Dermis microvascular lymphatic vessel endothelial cell (primary cell): ENCODE data around the gene MYH13. TPM values are rescaled to one million over a fixed set of nuclear protein-coding genes. Genes with fewer than 3 reads are reported as not detected.
"Not testable (repeated sequence)": the region's sequence is repeated elsewhere in the genome, so short reads cannot be mapped to it uniquely, and the experiment has no call there.

ENCODE experiments used
- DNase-seq, 2 donors: peaks; one replicate each; pipeline versions ENCODE4 v3.0.0 to v3.0.0-alpha.2; 2010; ENCODE audit warnings: low read depth in 2 of 2
- total RNA-seq: library from RNA; depleted of rRNA; stranded (reverse); fragments of >200 nt; gene quantifications from 2 replicates; pipeline ENCODE4 v1.2.1, GENCODE V29; 2014

MYH13 gene
- total RNA-seq, 1 donor from 2014 or later: not detected

DNA sequence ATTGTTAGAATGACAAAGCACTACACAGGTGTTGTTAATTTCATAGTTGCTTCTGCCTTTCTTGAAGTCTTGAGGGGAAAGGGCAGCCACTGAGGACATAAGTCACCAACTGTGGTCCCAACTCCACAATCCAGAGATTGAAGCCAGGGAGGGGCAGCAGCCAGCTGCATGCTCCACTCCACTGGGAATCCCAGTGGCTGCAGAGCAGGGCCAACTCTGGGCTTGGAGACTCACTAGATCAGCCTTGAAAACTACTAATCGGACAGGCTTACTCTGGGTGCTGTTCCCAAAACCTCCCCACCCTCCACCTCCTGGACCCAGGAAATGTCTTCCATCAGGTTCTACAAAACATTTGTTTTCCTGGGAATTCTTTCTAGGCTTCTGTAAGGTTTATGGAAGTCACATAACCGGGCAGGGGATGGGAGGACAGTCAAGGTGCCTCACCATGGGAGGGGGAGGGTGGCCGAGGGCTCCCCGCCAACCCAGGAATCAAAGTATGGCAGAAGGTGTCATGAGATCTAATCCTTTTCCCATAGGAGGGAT lies 68.0 kb downstream of the MYH13 start:
- DNase-seq: no peak

GRCh38 chr17:10297691-10298090 lies 75.1 kb downstream of the MYH13 start:
- no peak for DNase-seq

GRCh38 chr17:10295728-10296343 lies 77.0 kb downstream of the MYH13 start:
- peak; percentile 36 to 47 for DNase-seq

DNA sequence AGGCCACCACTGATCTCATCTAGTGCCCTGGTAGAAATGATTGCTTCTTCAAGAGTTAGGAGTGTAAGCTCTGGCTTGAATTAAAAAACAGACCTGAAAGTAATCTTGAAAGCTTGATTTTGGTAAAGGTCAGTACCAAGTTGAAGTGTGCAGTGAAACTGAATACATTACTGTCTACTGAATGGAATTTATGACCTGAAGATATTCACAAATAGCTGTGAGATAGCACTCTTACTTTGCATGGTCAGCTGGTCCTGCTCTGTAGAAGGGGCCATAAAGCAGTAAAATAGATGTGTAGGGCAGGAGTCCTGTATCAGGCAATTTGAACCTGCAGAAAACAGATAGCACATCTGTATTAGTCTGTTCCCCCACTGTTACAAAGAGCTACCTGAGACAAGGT lies 78.6 kb downstream of the MYH13 start:
- DNase-seq: no peak

- no peak for DNase-seq
Measured at GRCh38 chr17:10292057-10292937, 80.5 kb downstream of the MYH13 start.

DNA sequence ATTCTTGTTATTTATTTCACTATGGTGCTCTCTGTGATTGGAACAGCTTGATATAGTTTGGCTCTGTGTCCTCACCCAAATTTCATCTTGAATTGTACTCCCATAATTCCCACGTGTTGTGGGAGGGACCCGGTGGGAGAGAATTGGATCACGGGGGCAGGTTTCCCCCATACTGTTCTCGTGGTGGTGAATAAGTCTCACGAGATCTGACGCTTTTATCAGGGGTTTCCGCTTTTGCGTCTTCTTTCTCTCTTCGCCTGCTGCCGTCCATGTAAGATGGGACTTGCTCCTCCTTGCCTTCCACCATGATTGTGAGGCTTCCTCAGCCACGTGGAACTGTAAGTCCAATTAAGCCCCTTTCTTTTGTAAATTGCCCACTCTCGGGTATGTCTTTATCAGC lies 81.2 kb downstream of the MYH13 start:
- not testable (repeated sequence) for DNase-seq

DNA sequence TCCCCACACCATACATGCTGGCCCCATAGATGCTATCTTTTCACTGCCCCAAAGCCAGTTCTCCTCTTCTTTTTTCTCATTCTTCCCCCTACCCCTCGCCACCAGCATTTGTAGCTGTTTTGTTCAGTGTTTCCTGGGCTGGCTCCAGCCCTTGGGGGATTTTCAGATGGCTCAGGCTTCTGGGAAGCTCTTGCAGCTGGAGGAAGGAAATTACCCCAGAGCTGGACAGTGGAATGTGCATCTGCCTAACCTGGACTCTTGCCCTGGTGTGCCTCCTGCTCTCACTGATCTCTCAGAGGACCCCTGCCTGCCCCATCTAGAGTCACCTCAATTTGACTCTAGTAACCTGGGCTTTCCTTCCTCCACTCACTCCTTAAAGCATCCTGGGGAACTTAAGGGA lies 82.8 kb downstream of the MYH13 start:
- DNase-seq: peak in 1 of 2 donors; percentile 23

DNA sequence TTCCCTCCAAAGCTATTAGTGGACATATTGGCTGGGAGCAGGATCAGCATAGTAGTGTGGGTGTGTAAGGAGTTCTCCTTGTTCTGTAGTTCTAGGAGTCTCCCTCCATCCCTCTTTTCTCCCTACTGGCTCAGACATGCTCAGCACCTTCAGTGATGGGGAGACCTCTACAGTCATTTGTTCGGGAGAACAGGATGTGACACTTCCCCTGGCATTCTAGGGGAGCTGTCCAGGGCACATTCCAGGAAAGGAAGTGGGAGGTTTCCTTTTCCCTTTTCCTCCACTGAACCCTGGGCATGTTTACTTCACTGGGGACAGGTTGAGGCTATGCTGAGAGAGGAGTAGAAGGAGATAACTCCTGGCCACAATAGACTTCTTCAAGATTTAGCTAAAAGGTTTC lies 86.5 kb downstream of the MYH13 start:
- DNase-seq: no peak

- no peak for DNase-seq
Measured at GRCh38 chr17:10285896-10286295, 86.9 kb downstream of the MYH13 start.

DNA sequence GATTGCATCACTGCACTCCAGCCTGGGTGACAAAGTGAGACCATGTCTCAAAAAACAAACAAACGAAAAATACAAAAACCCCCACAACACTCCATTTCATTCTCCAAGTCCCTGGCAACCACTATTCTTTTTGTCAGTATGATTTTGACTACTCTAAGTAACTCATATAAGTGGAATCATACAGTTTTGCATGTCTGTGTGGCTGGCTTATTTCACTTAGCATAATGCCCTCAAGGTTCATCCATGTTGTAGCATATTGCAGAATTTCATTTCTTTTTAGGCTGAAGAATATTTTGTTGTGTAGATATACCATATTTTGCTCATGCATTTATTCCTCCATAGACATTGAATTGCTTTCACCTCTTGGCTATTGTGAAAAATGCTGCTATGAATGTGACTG lies 92.7 kb downstream of the MYH13 start:
- DNase-seq: no peak

DNA sequence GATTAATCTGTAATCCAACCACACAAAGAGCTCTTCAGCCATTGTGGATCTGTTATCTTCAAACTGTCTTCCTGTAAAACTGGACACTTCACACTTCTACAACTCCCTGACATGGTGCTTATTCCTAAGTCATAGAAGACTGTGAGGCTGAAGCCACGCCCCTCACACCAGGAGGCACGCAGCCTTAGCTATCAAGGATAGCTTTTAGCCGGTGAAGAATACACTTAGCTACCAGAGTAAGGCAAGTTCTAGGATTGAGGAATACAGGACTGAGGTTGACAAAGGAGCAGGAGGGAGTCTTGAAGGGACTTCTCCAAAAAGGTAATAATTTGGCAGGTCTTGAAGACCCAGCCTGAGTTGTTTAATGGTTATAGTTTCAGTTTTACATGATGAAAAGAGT lies 94.6 kb downstream of the MYH13 start:
- DNase-seq: no peak

- no peak for DNase-seq
Measured at GRCh38 chr17:10276436-10276835, 96.4 kb downstream of the MYH13 start.

DNA sequence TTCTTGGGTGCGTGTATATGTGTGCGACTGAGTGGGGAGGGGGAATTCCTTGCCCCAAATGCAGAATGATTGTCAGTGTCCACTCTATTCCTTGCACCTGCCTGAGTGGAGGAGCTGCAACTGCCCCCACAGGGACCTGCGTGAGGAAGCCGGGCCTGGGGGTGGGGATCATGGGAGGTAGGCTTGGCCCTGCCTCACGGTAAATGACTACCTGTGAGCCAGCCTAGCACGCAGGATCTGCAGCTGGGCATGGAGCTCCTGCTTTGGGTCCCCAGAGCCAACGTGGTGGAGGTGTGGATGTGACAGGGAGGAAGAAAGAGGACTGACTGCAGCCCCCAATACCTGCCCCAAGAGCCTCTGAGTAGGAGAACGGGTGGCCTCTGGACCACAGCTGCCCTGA lies 97.4 kb downstream of the MYH13 start:
- DNase-seq: no peak

- DNase-seq: no peak
Measured at GRCh38 chr17:10271106-10271562, 101.7 kb downstream of the MYH13 start.

DNA sequence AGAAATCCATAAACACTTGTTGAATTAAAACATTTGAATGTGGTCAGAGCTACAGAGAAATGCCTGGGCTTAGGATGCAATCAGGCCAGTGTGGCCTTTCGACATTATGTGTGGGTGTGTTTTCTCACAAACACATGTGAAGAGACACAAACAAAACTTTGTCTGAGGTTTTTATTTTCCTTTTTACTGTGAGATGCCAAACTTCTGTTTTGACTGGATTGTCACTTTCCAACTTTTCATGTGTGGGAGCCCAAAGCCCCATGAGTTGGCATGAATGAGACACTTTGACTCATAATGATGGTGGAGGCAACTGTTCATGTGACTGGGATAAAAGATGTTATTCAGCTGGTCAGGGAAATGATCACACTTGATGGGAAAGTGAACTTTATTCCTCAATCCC lies 102.5 kb downstream of the MYH13 start:
- DNase-seq: no peak

DNA sequence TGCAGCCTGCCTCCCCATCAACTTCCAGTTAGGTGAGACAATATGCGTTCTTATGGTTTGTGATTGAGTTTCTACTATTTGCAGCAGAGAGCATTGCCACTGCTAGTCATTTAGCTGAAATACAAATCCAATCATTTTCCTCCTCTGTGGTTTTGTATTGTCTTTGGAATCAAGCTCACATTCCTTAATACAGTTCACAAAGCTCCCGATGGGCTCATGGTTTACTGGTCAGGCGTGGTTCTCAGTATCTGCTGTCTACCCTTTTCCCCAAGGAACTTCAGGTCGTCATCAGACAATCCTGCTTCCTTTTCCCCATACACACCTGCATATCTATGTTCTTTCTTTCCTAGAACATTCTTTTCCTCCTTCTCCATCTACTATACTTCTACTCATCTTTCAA lies 104.8 kb downstream of the MYH13 start:
- no peak for DNase-seq

DNA sequence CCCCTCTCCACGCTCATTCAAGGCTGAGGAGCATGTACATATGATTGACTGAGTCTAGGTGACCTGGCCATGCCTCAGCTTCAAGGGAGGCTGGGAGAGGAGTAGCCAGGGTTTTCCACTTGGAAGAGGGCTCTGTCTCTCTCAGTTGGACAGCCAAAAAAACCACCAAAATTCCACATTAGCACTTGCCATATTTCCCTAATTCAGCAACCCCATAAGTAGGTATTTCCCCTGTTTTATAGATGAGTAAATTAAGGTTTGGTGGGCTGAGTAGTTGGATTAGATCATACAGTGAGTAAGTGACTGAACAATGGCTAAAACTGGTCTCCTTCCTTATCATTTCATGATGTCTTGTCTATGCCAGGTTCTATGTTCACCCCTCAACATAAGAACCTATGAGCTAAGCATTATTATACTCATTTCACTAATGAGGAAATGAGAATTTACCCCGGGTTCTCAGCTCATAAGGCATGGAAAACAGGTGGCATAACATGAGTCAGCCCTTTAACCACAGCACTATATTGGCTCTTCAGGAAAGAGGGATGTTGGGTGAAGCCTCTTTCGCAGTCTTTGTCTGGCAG lies 106.4 kb downstream of the MYH13 start:
- no peak for DNase-seq

GRCh38 chr17:10265100-10265810 lies 107.6 kb downstream of the MYH13 start:
- DNase-seq: no peak

GRCh38 chr17:10264051-10264450 lies 108.8 kb downstream of the MYH13 start:
- DNase-seq: no peak

DNA sequence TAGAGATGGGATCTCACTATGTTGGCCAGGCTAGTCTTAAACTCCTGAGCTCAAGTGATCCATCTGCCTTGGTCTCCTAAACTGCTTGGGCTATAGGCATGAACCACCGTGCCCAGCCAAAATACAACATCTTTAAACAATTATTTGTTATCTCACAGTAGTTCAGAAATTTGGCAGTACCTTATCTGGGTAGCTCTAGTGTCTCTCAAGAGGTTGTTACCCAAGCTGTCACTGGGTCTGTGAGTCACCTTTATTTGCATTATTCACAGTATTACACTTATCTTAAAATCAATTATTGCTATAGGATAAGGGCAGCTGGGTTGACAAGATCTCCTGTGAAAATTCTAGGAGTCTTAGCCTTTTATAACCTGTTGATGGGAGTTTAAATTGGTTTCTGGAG lies 110.4 kb downstream of the MYH13 start:
- DNase-seq: no peak

GRCh38 chr17:10261098-10261497 lies 111.7 kb downstream of the MYH13 start:
- no peak for DNase-seq
